K562 (cell line): ENCODE measurements around the gene MLH1.

Experiments
- DNMT1 ChIP-seq: fragments of 450-650 bp; IDR thresholded peaks from 2 replicates; pipeline ENCODE4 v1.6.1; 2016; ENCODE audit warnings: antibody characterized with exemption, mild to moderate bottlenecking
- HES1 ChIP-seq: fragments of 450-650 bp; IDR thresholded peaks from 2 replicates; pipeline ENCODE4 v1.6.1; 2016; ENCODE audit warnings: low read depth, mild to moderate bottlenecking, moderate library complexity
- KDM5B ChIP-seq: fragments of 200-600 bp; sonication (generic); IDR thresholded peaks from 2 replicates; pipeline ENCODE4 v1.6.1; 2012; ENCODE audit warnings: low read depth, mild to moderate bottlenecking, moderate library complexity, low read length, control low read depth, inconsistent platforms; ENCODE audit not compliant: insufficient replicate concordance
- POLR2AphosphoS5 ChIP-seq: IDR thresholded peaks from 2 replicates; pipeline ENCODE4 v1.6.1; 2011; ENCODE audit warnings: mild to moderate bottlenecking, low read depth, low read length, moderate library complexity; ENCODE audit not compliant: control insufficient read depth, insufficient read depth
- RAD51 ChIP-seq: fragments of 450-650 bp; IDR thresholded peaks from 2 replicates; pipeline ENCODE4 v1.7.1; 2016; ENCODE audit warnings: low read depth, mild to moderate bottlenecking, borderline replicate concordance

DNA sequence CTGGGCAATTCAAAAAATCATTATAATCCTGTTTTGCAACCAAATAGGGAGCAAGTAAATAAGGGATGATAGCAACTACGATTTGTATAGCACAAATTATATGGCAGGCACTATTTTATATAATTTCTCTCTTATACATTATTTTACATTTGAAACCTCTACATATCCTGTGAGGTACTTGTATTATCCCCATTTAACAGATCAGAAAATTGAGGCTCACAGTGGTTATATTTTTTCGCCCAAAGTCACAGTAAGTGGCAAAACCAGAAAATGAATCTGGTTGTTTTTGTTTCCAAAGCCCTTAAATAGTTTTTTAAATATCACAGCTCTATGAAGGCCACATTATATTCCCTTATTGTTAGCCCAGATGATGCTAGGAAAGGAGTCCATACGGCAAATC, 74.3 kb downstream of the MLH1 start:
- TF ChIP-seq POLR2AphosphoS5 (no peak), RAD51 (no peak), KDM5B (no peak), DNMT1 (no peak), HES1 (no peak)
